Measurements from ENCODE around the gene CHRNB2.

- TF ChIP-seq EZH2 (IDR thresholded peaks at IDR 0.05; ENCODE audit: borderline replicate concordance, insufficient read depth, low read length, poor library complexity, severe bottlenecking) (no peak), CTCF (IDR thresholded peaks at IDR 0.05; ENCODE audit: poor library complexity, severe bottlenecking) (no peak), TAF1 (IDR thresholded peaks at IDR 0.05; ENCODE audit: low read depth) (no peak), RAD21 (conservative IDR thresholded peaks at IDR 0.05) (no peak), REST (IDR thresholded peaks at IDR 0.05; ENCODE audit: borderline replicate concordance) (no peak), EP300 (conservative IDR thresholded peaks at IDR 0.05; ENCODE audit: poor library complexity, severe bottlenecking) (no peak), POLR2AphosphoS5 (IDR thresholded peaks at IDR 0.05) (no peak)
Observed at GRCh38 chr1:154590756-154591155, 23.2 kb downstream of the CHRNB2 start.

Measured in neural cell (in vitro differentiated cells).